Right lobe of liver (tissue), 4 donors: ENCODE data around the gene CISD2.

Experiments
- CTCF ChIP-seq, 4 donors: fragments of 200-600 bp in 3 of 4; fragments of 450-650 bp in 1 of 4; IDR thresholded peaks; one replicate each; pipeline versions ENCODE4 v1.5.1 to v1.8.0; 2016 to 2022; ENCODE audit warnings: antibody characterized with exemption in 4 of 4, mild to moderate bottlenecking in 2 of 4
- POLR2A ChIP-seq: fragments of 450-650 bp; IDR thresholded peaks from one replicate; pipeline ENCODE4 v1.6.1; 2017; ENCODE audit warnings: antibody characterized with exemption, mild to moderate bottlenecking
- donor health status: DM: no; HTN: no; CAD: no.
- donor health status: DM: no; HTN: no; CAD: no.
- donor health status: DM: no; HTN: yes; CAD: no.

GRCh38 chr4:102823897-102824296 is 44.9 kb upstream of the CISD2 start:
- TF ChIP-seq CTCF (IDR thresholded peaks at IDR 0.05) = no peak
- TF ChIP-seq POLR2A = no peak
